Esophagus squamous epithelium (tissue), 5 donors: ENCODE results near the gene OSBPL5. TPM values are rescaled to one million over a fixed set of nuclear protein-coding genes. Genes with fewer than 3 reads are reported as not detected.

ENCODE experiments used
- DNase-seq: peaks from one replicate; lab custom pipeline; 2025; lab: John Stamatoyannopoulos, UW
- H3K27ac ChIP-seq, 4 donors: fragments of 200-600 bp; sonication (generic); one replicate each; pipeline ENCODE4 v1.5.1; 2016 to 2019; ENCODE audit warnings: mild to moderate bottlenecking in 1 of 4
- H3K27me3 ChIP-seq, 4 donors: fragments of 200-600 bp; sonication (generic); 1 replicate in 3 of 4; 2 replicates in 1 of 4; pipeline versions ENCODE4 v1.5.1 to v1.6.0; 2017 to 2021; ENCODE audit warnings: antibody characterized with exemption in 1 of 4
- H3K36me3 ChIP-seq, 3 donors: fragments of 200-600 bp; sonication (generic); one replicate each; pipeline ENCODE4 v1.5.1; 2016 to 2019
- H3K4me1 ChIP-seq, 3 donors: fragments of 200-600 bp; sonication (generic); one replicate each; pipeline ENCODE4 v1.5.1; 2017 to 2019
- H3K4me3 ChIP-seq, 4 donors: fragments of 200-600 bp; sonication (generic); 1 replicate in 3 of 4; 2 replicates in 1 of 4; pipeline ENCODE4 v1.5.1; 2016 to 2019; ENCODE audit warnings: mild to moderate bottlenecking in 2 of 4, moderate library complexity in 1 of 4
- H3K9me3 ChIP-seq, 3 donors: fragments of 200-600 bp; sonication (generic); one replicate each; pipeline ENCODE4 v1.5.1; 2016 to 2019
- POLR2A ChIP-seq, 4 donors: fragments of 450-650 bp; IDR thresholded peaks; one replicate each; pipeline ENCODE4 v1.6.1; 2017; ENCODE audit warnings: antibody characterized with exemption in 4 of 4, mild to moderate bottlenecking in 4 of 4, moderate library complexity in 3 of 4
- WGBS, 2 donors: methylation state at CpG; one replicate each; pipeline ENCODE4 v1.1.5; 2018; 5-methylcytosine and 5-hydroxymethylcytosine counted together
- intact Hi-C: fragments of 100-400 bp; cut with DNase I; formaldehyde crosslinking; loops from one replicate; pipeline ENCODE4 v1.15.0; 2022
- total RNA-seq, 4 donors: library from RNA; depleted of rRNA; stranded (reverse); fragments of >200 nt; gene quantifications; one replicate each; pipeline ENCODE4 v1.1.0, GENCODE V29; 2016
- TF ChIP-seq, protein P1 (sequence below), 6 experiments: fragments of 450-650 bp in 4 of 6; fragments of 200-600 bp in 2 of 6; sonication (generic) in 2 of 6; IDR thresholded peaks; one replicate each; pipeline ENCODE4 v1.5.1; 2016 to 2019; ENCODE audit warnings: antibody characterized with exemption in 6 of 6, mild to moderate bottlenecking in 4 of 6, moderate library complexity in 4 of 6
- donor health status: DM: yes; HTN: yes; CAD: no.

OSBPL5 gene
- total RNA-seq, 4 donors from 2014 or later = 11.9 to 30.9 (median 17.9) TPM

DNA sequence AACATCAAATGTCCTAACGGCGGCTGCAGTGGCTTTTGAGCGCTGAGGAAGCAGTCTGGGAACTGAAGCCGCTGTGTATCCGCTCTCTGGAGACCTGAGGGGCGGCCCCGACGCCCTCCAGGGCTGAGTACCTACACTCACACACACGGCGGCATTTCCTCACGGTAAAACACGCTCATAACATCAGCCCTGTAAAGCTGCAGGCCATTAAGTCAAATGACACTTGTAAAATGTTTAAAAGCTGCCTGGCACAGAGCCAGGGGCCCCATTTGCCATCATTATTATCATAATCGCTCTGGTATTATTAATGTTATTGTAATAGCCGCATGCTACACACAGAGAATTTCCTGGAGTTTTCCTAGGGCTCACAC is 113.0 kb downstream of the OSBPL5 start:
- intact Hi-C loops = no loop called here
- Histone ChIP-seq H3K9me3 (no peaks in the 10 kb centered on the region), H3K36me3 (peaks cover 0 to 29% (median 7%) of the 10 kb centered on the region in 3 donors), H3K27ac (peak overlapping the region in 1 of 4 donors; percentile 13), H3K4me1 (peaks cover 25 to 66% (median 42%) of the 10 kb centered on the region in 3 donors), H3K4me3 (no peak overlapping the region), H3K27me3 (no peaks in the 10 kb centered on the region)
- 46 to 73% methylated on average over 13 to 14 of the region's 14 CpGs for WGBS, 2 donors
- TF ChIP-seq POLR2A (IDR thresholded peaks at IDR 0.05) = no peak
- TF ChIP-seq, protein P1, sequence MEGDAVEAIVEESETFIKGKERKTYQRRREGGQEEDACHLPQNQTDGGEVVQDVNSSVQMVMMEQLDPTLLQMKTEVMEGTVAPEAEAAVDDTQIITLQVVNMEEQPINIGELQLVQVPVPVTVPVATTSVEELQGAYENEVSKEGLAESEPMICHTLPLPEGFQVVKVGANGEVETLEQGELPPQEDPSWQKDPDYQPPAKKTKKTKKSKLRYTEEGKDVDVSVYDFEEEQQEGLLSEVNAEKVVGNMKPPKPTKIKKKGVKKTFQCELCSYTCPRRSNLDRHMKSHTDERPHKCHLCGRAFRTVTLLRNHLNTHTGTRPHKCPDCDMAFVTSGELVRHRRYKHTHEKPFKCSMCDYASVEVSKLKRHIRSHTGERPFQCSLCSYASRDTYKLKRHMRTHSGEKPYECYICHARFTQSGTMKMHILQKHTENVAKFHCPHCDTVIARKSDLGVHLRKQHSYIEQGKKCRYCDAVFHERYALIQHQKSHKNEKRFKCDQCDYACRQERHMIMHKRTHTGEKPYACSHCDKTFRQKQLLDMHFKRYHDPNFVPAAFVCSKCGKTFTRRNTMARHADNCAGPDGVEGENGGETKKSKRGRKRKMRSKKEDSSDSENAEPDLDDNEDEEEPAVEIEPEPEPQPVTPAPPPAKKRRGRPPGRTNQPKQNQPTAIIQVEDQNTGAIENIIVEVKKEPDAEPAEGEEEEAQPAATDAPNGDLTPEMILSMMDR (IDR thresholded peaks at IDR 0.05) = no peak
- DNase-seq = no peak

DNA sequence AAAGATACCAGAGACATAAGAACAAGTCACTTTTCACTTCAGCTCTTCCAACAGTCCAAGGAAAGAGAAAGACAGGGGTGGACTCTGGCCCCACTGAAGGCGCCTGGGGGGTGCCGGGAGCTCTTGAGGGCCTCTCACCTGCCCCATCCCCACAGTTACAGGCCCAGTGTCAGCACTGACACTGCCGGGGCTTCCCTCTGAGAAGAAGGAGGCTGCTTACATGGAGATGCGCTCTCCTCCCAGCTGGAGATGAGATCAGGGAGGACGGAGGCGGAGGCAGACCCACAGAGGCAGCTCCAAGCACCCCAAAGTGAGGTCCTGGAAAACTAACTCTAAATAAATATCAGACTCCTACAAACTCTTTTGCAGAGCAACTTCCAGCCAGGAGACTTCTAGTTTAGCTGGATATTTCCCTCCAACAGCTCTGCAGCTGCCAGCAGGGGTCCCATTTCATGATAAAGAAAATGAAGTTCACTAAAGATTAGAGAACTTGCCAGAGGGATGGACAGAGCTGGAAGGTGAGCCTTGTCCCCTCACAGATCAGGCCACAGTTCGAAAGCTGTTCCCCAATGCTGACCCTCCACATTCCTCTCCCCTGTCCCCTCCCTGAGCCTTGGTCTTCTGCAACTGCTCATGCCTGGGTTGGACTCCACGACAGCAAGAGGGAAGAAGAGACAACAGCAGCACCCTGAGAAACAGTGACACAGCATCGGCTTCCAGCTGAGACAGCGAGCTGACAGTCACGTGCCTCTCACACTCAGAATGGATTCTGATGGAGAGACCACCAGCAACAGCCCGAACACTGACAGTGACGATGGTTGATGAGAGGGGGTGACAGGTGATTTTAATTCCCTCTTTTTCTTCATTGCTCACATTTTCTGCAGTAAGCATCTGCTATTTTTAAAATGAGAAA is 113.7 kb downstream of the OSBPL5 start:
- Histone ChIP-seq H3K4me1 (peaks cover 23 to 63% (median 40%) of the 10 kb centered on the region in 3 donors), H3K27me3 (no peaks in the 10 kb centered on the region), H3K27ac (peak overlapping the region in 1 of 4 donors; percentile 13), H3K36me3 (peaks cover 0 to 35% (median 7%) of the 10 kb centered on the region in 3 donors), H3K9me3 (no peaks in the 10 kb centered on the region), H3K4me3 (no peak overlapping the region)
- no peak for DNase-seq
- TF ChIP-seq POLR2A (IDR thresholded peaks at IDR 0.05) = no peak
- intact Hi-C loops = no loop called here
- WGBS, 2 donors = 79 to 83% methylated on average over 8 to 9 of the region's 13 CpGs

DNA sequence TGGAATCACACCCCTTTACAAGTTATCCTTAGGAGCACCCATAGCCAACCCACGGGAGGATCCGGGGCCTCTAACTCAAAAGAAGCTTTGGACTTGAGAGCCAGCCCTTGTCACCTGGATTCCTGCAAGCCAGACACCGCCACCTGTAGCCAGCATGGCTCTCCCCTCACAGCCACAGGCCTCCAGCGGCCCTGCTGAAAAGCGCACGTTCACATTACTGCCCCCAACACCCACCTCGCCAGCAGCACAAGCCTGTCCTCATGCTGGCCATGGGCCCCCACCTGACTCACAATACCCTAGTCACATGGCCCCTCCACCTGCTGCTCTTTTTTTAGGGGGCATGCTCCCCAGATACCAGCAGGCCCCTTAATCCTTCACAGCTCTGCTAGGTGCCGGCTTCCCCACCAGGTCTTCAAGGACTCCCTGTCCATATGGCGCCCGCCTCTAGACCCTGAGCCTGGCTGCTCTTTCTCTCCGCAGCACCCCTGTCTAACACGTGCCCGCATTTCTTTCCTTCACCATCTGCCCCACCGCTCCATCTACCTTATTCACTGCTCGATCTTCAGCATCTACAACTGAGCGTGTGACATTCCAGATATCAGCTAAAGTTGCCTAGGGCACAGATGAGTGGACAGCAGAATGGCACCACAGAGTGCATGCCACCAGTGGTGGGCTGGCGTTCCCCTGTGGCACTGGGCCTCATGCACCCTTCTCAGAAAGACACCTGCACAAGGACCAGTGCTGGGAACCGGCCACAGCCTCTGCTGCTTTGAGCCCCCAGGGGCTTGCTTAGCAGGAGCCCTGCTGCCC is 114.5 kb downstream of the OSBPL5 start:
- peaks cover 0 to 44% (median 7%) of the 10 kb centered on the region in 3 donors for H3K36me3 ChIP-seq
- TF ChIP-seq, protein P1 (IDR thresholded peaks at IDR 0.05) = no peak
- no peak for TF ChIP-seq POLR2A (IDR thresholded peaks at IDR 0.05)
- H3K4me1 ChIP-seq = peaks cover 15 to 54% (median 33%) of the 10 kb centered on the region in 3 donors
- no peaks in the 10 kb centered on the region for H3K9me3 ChIP-seq
- intact Hi-C loops = no loop called here
- DNase-seq = no peak
- no peaks in the 10 kb centered on the region for H3K27me3 ChIP-seq
- peak overlapping the region in 1 of 4 donors; percentile 34 for H3K4me3 ChIP-seq
- H3K27ac ChIP-seq = peak overlapping the region; percentile 28 to 89 (median 72)
- 89 to 92% methylated on average over 14 of the region's 18 CpGs for WGBS, 2 donors

DNA sequence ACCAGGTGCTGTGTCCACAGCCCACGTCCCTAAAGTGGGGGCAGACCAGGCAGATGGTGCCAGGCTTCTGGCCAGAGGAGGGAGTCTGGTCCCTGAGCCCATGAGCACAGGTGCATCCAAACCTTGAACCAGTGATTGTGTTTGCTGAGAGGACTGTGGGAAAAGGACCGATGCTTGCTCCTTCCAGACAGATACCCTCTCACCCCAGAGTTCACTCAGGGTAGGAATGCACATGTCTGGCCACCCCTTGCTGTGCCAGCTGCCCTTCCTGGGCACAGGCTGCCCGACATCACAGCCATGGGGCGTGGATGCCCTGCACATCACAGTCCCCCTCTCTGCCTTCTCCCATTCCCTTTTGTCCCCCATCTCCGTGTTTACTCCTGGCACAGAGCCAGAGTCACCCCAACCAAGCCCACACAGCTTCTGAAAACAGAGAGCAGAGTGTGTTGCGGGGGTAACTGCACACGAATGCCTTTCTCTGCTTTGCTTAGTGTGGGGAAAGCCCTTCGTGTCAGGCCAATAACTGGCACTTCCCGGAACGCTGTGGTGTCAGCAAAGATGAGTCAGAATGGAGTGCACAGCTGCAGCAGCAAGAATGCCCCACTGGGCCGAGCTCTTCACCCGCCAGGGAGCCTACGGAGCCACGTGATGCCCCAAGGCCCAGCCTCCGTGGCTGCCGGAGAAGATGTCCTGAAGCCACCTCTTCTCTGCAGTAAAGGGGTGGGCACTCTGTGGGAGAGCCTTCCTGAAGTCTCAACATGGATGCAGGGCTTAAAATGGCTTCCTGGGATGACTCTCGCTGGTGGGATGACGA is 115.5 kb downstream of the OSBPL5 start:
- H3K9me3 ChIP-seq = no peaks in the 10 kb centered on the region
- H3K36me3 ChIP-seq = peaks cover 0 to 50% (median 7%) of the 10 kb centered on the region in 3 donors
- H3K27me3 ChIP-seq = no peaks in the 10 kb centered on the region
- intact Hi-C loops = no loop called here
- WGBS, 2 donors = 17 to 19% methylated on average over 12 to 15 of the region's 18 CpGs
- peak; percentile 34 for DNase-seq
- no peak for TF ChIP-seq POLR2A (IDR thresholded peaks at IDR 0.05)
- TF ChIP-seq, protein P1 (IDR thresholded peaks at IDR 0.05) = peak in 5 of 6 experiments; percentile 15 to 54 (median 42)
- peak overlapping the region in 1 of 4 donors; percentile 34 for H3K4me3 ChIP-seq
- peaks cover 15 to 45% (median 33%) of the 10 kb centered on the region in 3 donors for H3K4me1 ChIP-seq
- H3K27ac ChIP-seq = peak overlapping the region; percentile 28 to 89 (median 72)

DNA sequence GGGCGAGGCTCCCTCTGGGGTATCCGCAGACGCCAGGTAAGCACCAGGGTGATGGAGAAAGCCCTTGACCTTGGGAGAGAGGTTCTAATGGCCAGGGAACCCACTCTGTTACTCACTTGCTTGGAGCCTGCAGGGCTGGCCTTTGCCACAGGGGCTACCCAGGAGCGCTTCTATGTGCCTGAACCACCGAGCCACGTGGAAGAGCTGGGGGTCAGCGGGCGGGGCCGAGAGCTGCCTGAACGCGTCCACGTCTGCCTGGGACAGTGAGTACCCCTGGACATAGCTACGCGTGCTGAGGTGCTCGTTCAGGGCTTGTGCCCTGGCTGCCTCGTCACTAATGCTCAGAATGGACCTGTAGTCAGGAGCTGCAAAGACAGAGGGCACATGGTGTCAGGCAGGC is 117.5 kb downstream of the OSBPL5 start:
- Histone ChIP-seq H3K27ac (no peak overlapping the region), H3K36me3 (peaks cover 0 to 46% (median 0%) of the 10 kb centered on the region in 3 donors), H3K4me1 (peaks cover 15 to 55% (median 42%) of the 10 kb centered on the region in 3 donors), H3K4me3 (no peak overlapping the region), H3K9me3 (no peaks in the 10 kb centered on the region), H3K27me3 (no peaks in the 10 kb centered on the region)
- no peak for DNase-seq
- intact Hi-C loops = no loop called here
- WGBS, 2 donors = 80% methylated on average over 2 of the region's 16 CpGs; no CpG with 5 or more reads in 1 of the 2 donors
- TF ChIP-seq, protein P1 (IDR thresholded peaks at IDR 0.05) = no peak
- TF ChIP-seq POLR2A (IDR thresholded peaks at IDR 0.05) = no peak
